CD4-positive, alpha-beta T cell treated with Interleukin-12 subunit alpha and Interleukin-12 subunit beta, for 1 hour (primary cell): ENCODE measurements around the gene BACH1.

Experiments used
- DNase-seq: peaks from one replicate; pipeline ENCODE4 v3.0.0-alpha.2; 2020

BACH1 gene

DNA sequence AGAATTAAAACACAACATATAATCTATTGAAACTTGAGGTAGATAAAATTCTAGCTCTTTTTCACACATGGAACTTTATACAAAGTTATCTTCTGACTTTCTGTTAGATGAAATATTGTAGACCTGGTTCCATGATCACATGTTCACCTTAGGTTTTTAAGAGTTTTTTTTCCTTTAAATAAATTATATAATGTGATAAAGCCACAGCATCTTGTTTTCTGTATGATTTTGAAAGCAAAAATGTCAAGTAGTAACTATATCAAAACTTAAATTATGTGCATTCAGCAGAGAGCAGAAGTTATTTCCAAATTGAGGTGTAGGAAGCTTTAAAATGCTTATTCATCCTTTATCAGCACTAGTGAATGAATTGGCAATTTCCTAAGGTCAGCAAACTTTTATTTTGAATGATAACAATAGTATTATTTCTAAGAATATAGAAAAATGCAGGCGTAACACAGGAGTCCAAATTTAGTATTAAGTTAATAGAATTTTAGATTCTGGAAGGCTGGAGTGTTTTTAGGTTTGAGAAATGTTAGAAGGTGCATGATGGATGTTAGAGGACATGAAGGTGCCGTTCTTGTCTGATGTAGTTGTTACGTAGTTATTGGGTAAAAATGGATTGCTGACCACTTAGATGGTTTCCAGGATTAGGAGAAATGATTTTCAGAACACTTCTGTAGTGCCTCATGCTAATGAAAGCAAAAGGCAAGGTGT is 17.5 kb downstream of the BACH1 start:
- DNase-seq: no peak

GRCh38 chr21:29316806-29317205 is 18.1 kb downstream of the BACH1 start:
- DNase-seq: no peak

DNA sequence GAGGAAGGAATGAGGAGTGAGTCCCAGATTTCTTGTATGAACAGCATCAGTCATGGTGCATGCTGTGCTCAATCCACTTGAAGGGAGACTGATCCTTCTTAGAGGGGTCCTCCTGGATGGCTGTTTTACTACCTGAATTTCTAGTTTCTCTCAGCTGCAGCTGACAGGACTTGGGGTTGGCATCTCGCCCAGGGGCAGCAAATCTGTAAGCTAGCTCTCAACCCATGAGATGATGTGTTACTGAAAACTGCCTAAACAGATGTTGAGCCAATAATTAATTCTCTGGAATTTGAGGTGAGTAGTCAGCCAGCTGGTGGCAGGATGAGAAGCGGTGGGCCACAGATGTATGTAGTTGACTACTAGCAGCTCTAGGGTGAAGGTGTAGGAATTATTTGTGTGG is 19.6 kb downstream of the BACH1 start:
- no peak for DNase-seq

DNA sequence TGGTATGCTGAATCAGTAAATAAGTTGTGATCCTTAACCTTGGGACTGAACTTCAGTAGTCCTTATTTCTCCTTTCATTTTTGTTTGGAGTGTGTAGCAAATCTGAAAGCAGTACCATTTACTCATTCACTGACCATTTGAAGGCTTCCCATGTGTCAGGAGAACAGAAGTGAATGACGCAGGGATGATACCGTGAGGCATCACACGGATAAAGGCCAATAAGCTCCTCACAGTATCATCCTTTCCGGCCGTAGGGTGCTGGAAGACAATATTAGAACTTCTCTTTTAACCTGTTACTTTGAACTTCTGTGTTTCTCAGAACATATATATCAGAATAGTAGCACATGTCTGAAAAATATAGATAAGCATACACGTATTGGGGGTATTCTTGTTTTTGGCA is 21.3 kb downstream of the BACH1 start:
- no peak for DNase-seq

DNA sequence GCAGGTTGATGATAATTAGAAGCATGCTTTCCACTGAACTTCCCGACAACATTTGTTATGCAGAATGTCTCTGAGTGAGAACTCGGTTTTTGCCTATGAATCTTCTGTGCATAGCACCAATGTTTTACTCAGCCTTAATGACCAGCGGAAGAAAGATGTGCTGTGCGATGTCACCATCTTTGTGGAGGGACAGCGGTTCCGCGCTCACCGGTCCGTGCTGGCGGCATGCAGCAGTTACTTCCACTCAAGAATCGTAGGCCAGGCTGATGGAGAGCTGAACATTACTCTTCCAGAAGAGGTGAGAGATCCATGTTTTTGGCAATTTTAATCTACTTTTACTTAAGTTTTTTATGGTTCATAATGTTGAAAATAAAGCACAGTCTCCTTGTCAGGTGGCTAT is 22.5 kb downstream of the BACH1 start:
- DNase-seq: no peak

- no peak for DNase-seq
Measured at GRCh38 chr21:29321932-29322928, 23.5 kb downstream of the BACH1 start.

DNA sequence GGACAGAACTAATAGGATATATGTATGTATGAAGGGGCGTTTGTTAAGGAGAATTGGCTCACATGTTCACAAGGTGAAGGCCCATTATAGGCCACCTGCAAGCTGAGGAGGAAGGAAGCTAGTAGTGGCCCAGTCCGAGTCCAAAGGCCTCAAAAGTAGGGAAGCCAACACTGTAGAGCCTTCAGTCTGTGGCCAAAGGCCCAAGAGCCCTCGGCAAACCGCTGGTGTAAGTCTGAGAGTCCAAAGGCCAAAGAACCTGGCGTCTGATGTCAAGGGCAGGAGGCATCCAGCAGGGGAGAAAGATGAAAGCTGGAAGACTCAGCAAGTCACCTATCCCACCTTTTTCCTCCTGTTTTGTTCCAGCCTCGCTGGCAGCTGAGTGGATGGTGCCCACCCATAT is 24.5 kb downstream of the BACH1 start:
- DNase-seq: no peak

DNA sequence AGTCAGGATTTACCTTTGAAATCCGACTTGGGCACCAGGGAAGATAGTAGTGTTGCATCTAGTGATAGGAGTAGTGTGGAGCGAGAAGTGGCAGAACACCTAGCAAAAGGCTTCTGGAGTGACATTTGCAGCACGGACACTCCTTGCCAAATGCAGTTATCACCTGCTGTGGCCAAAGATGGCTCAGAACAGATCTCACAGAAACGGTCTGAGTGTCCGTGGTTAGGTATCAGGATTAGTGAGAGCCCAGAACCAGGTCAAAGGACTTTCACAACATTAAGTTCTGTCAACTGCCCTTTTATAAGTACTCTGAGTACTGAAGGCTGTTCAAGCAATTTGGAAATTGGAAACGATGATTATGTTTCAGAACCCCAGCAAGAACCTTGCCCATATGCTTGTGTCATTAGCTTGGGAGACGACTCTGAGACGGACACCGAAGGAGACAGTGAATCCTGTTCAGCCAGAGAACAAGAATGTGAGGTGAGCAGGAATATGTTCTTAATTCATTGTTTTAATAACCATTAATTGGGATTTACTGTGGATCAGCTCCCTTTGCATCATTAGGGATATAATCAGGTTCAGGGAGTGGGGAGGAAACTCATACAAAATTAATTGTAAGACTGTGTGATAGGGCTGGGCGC is 28.3 kb downstream of the BACH1 start:
- no peak for DNase-seq

DNA sequence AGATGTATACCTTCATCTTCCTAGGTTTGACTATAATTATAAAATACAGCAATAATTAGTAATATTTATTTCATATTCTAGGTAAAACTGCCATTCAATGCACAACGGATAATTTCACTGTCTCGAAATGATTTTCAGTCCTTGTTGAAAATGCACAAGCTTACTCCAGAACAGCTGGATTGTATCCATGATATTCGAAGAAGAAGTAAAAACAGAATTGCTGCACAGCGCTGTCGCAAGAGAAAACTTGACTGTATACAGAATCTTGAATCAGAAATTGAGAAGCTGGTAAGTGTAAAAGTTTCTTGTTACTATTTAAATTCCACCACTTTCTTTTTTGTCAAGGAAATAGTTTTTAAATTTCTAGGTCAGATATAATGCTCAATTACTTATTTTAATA is 30.7 kb downstream of the BACH1 start:
- no peak for DNase-seq

- DNase-seq: no peak
Measured at GRCh38 chr21:29330797-29331196, 32.1 kb downstream of the BACH1 start.

DNA sequence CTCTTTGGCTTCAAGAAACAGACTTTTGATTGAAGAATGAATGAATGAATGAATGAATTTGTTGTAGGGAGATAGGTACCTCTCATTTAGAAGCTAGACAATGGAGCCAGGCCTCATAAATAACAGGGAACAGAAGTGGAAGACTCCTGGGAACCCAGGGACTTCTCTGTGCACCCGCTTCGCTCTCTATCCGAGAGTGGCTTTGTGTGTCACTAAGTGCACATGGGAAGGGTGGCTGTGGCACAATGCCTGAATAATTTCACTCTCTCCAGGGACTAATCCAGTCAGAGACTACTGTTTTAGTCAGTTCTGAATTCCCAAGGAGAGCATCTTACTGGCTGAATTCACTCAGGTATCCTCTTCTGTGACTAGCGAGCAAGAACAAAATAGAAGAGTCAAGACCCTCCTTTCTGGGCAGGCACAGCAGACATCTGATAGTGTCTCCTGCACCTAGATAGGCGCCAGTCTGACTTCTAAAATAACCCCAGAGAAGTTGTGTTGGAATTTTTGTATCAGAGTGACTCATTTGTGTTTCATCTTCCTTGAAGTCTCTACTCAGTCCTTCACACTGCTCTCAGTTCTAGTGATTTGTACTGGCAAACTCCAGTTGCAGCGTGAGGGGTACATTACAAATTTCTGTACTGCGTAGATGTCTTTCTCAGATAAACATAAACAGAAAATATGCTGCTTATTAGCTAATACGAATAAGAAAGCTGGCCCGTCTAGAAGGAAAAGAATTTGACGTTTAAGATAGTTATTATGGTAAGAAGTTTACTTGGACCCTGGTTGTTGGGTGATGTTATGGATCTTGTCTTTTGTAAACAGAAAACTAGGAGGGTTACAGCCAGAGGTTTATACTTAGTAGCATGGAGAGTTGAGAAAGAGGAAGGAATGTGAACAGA is 34.0 kb downstream of the BACH1 start:
- no peak for DNase-seq

- no peak for DNase-seq
Measured at GRCh38 chr21:29333406-29333805, 34.7 kb downstream of the BACH1 start.

DNA sequence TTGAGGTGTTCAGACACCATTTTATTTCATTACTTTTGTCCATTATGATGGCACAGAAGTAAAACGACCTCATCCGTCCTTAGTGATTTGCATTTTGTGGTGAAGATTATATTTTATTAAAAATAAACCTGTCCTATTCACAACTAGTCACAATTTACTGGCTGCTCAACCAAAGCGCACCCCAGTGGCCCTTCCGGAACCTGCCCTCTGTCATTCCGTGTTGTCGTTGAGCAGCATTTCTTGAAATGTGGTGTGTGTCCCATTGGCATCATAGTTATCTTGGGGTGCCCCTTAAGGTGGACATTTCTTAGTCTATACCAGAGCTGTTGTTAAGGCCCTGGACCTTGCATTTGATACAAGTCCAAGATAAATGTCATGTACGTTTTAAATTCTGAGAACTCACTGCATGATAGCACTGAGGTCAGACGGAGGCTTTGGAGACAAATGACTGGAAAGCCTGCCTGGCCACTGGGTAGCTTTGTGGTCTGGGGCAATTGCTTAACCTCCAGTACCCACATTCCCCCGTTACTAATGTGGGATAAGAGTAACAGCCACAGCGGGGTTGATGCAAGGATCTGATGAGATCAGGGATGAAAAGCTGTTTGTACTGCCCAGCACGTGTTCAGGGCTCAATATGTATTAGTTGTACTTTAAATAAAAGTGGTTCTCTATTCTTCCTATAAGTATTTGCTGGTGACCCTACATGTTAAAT is 36.2 kb downstream of the BACH1 start:
- no peak for DNase-seq

DNA sequence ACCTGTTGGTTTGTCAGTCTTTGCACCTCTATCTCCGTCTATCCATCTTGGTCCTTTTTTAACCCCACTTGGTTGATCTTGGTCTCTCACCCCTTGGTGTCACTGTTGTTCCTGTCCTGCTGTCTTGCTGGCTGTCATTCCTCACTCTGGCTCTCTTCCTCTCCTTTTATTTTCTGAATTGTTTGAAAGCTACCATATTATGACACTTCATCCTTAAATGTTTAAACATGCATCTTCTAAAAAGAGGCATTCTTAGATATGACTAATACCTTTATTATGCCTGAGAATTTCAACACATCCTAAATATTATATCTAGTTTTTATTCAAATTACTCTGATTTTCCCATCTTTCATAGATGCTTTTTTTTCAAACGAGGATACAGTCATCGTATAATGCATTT is 37.0 kb downstream of the BACH1 start:
- DNase-seq: no peak

DNA sequence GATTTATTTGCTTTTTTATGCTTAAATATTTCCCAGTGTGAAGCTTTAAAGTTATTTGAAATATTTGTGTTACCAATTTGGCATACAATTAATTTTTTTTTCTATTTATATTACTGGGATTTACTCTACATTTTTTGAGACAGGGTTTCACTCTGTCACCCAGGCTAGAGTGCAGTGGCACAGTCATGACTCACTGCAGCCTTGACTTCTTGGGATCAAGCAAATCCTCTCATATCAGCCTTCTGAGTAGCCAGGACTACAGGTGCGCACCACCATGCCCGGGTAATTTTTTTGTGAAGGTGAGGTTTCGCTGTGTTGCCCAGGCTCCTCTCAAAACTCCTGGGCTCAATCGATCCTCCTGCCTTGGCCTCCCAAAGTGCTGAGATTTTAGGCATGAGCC is 39.5 kb downstream of the BACH1 start:
- no peak for DNase-seq

DNA sequence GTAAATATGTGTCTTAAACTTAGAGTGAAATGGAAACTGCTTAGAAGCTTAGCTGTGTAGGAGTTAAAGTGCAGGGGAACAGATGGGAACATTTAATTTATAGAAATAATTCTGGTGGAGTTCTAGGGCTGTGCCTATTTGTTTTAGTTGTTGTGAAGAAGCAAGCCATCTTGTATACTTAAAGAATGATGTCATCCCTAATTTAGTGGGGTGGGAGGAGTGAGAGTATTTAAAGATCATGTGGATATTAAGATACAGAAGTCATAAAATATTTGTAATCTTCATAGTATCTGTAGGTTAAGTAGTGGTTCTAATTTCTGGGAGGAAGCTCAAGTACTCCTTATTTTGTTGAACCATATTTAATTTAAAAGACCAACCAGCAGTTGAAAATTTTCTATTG is 41.5 kb downstream of the BACH1 start:
- DNase-seq: no peak

- DNase-seq: peak; percentile 4
Measured at GRCh38 chr21:29342363-29342957, 43.7 kb downstream of the BACH1 start.

DNA sequence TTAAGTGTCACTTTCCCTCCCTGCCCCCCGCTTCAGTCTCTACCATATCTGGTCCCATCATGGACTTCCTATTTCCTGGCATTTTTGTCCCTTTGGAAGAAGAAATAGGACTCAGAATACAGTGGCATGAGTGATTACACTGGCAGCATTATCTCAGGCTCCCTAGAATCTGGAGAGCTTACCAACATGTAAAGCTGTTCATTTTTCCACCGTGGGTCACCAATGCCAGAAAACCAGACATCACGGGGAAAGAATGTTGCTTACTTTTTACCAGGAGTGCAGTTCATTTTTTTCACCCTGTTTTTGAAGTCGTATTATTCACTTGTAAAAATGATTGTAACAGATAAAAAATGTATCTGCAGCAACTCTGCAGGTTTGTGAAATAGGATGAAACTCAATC is 44.8 kb downstream of the BACH1 start:
- no peak for DNase-seq

- DNase-seq: no peak
Measured at GRCh38 chr21:29346281-29346680, 47.6 kb downstream of the BACH1 start.

DNA sequence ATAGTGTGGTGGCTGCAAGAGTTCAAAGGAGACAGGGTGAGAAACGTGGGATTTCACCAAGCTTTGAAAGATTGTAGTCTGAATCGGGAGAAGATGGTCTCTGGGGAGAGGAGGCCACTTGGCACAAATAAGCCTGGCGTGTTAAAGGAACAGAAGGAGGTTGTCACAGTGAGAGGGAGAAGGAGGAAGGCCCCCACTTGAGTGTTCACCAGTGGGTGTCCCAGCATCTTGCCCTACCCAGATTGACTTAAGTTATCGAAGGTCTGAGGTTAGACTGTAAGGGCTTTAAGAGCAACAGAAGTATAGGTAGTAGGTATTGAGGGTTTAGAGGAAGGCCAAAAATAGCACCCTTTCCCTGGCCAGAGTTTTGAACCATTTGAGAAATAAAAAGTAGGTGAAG is 48.0 kb downstream of the BACH1 start:
- DNase-seq: no peak

GRCh38 chr21:29347274-29347681 is 48.6 kb downstream of the BACH1 start:
- no peak for DNase-seq

DNA sequence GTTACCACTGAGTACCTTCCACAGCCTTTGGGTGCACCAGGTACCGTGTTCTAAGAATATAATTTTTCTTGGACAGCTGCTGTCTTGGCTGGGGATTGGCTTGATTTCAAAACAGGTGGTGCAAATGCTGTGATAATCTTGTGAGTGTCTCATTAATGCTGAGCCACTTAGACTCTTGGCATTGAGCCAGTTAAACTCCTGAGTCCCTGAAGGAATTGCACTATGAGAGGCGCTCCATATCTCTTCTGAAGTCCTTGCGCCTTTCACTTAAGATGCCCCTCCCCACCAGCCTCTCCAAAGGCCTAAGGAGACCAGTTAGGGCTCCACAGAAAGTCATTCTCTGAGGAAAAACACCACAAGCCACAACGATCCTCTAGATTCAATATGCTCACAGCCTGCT is 51.0 kb downstream of the BACH1 start:
- DNase-seq: no peak
